HG03066 (cell line): ENCODE measurements around the gene MCC.

ENCODE experiments used
- ATAC-seq: cut with Tn5 transposase; IDR thresholded peaks from one replicate; pipeline ENCODE4 v1.9.1; 2021; ENCODE audit warnings: low read depth; ENCODE audit not compliant: unreplicated experiment

Gene MCC

GRCh38 chr5:113071401-113071800 lies 416.9 kb downstream of the MCC start:
- no peak for ATAC-seq

- no peak for ATAC-seq
Observed at GRCh38 chr5:113070901-113071300, 417.4 kb downstream of the MCC start.

GRCh38 chr5:113068559-113068958 lies 419.7 kb downstream of the MCC start:
- no peak for ATAC-seq

- no peak for ATAC-seq
Observed at GRCh38 chr5:113067635-113068344, 420.5 kb downstream of the MCC start.

- no peak for ATAC-seq
Observed at GRCh38 chr5:113065626-113066025, 422.6 kb downstream of the MCC start.

- no peak for ATAC-seq
Observed at GRCh38 chr5:113064806-113065205, 423.4 kb downstream of the MCC start.

- no peak for ATAC-seq
Observed at GRCh38 chr5:113063927-113064326, 424.3 kb downstream of the MCC start.

- no peak for ATAC-seq
Observed at GRCh38 chr5:113062869-113063508, 425.3 kb downstream of the MCC start.

- no peak for ATAC-seq
Observed at GRCh38 chr5:113061846-113062780, 426.1 kb downstream of the MCC start.

GRCh38 chr5:113060408-113061025 lies 427.7 kb downstream of the MCC start:
- no peak for ATAC-seq

GRCh38 chr5:113059232-113060040 lies 428.8 kb downstream of the MCC start:
- no peak for ATAC-seq

GRCh38 chr5:113058706-113059226 lies 429.5 kb downstream of the MCC start:
- ATAC-seq = no peak

GRCh38 chr5:113058269-113058668 lies 430.0 kb downstream of the MCC start:
- no peak for ATAC-seq

- ATAC-seq = no peak
Observed at GRCh38 chr5:113057557-113057984, 430.7 kb downstream of the MCC start.

GRCh38 chr5:113056988-113057387 lies 431.3 kb downstream of the MCC start:
- ATAC-seq = no peak

GRCh38 chr5:113054899-113055298 lies 433.4 kb downstream of the MCC start:
- no peak for ATAC-seq

- ATAC-seq = no peak
Observed at GRCh38 chr5:113053511-113053995, 434.7 kb downstream of the MCC start.

GRCh38 chr5:113052041-113052795 lies 436.0 kb downstream of the MCC start:
- no peak for ATAC-seq
